Aorta (tissue), 5 donors: Measurements from ENCODE around the gene VPS26A. TPM values are rescaled to one million over a fixed set of nuclear protein-coding genes. Genes with fewer than 3 reads are reported as not detected.
"Not testable (repeated sequence)": the region's sequence is repeated elsewhere in the genome, so short reads cannot be mapped to it uniquely, and the experiment has no call there.

Experiments
- ATAC-seq: fragments of 200-7000 bp; cut with Tn5 transposase; one replicate; pipeline ENCODE4 v1.9.1; 2022; ENCODE audit warnings: moderate library complexity; ENCODE audit not compliant: low FRiP score
- DNase-seq, 2 donors: peaks; one replicate each; pipeline ENCODE4 v3.0.0-alpha.2; 2020
- H3K27ac ChIP-seq, 2 donors: one replicate each; pipeline ENCODE4 v1.5.1; 2013; ENCODE audit warnings: low read length in 2 of 2, mild to moderate bottlenecking in 2 of 2, moderate library complexity in 2 of 2, control low read depth in 1 of 2, inconsistent platforms in 1 of 2, low read depth in 1 of 2
- H3K27me3 ChIP-seq, 2 donors: one replicate each; pipeline ENCODE4 v1.6.1; 2013; ENCODE audit warnings: control low read depth in 1 of 2, low read length in 1 of 2, mild to moderate bottlenecking in 1 of 2, moderate library complexity in 1 of 2; ENCODE audit not compliant: insufficient read depth in 2 of 2, control insufficient read depth in 1 of 2
- H3K36me3 ChIP-seq, 2 donors: one replicate each; pipeline ENCODE4 v1.6.1; 2013; ENCODE audit warnings: control low read depth in 1 of 2, low read length in 1 of 2, mild to moderate bottlenecking in 1 of 2; ENCODE audit not compliant: insufficient read depth in 2 of 2, control insufficient read depth in 1 of 2
- H3K4me1 ChIP-seq, 2 donors: one replicate each; pipeline ENCODE4 v1.6.1; 2013; ENCODE audit warnings: low read length in 2 of 2, control low read depth in 1 of 2, mild to moderate bottlenecking in 1 of 2, moderate library complexity in 1 of 2; ENCODE audit not compliant: insufficient read depth in 2 of 2, control insufficient read depth in 1 of 2
- H3K4me3 ChIP-seq, 2 donors: one replicate each; pipeline ENCODE4 v1.5.1; 2013; ENCODE audit warnings: low read length in 2 of 2, control low read depth in 1 of 2, mild to moderate bottlenecking in 1 of 2
- H3K9me3 ChIP-seq: one replicate; pipeline ENCODE4 v1.6.1; 2013; ENCODE audit warnings: mild to moderate bottlenecking, low read length; ENCODE audit not compliant: control insufficient read depth
- WGBS, 2 donors: extraction: QIAGEN DNeasy Blood & Tissue Kit; methylation state at CpG; one replicate each; pipeline ENCODE4 v1.1.7; 2013; 5-methylcytosine and 5-hydroxymethylcytosine counted together
- intact Hi-C, 2 donors: fragments of 100-400 bp; cut with DNase I; formaldehyde crosslinking; loops; one replicate each; pipeline versions ENCODE4 v1.14.2 to v1.15.0; 2022
- polyA plus RNA-seq, 2 donors: library from polyadenylated mRNA; stranded (reverse); fragments of 200-250 nt; gene quantifications; one replicate each; pipeline ENCODE4 v1.2.3, GENCODE V29; 2013
- total RNA-seq, 2 donors: library from RNA; stranded (reverse); fragmentation: NEBNext Ultra II Directional; extraction: Animal tissue kit (Norgen Biotek cat#: 25700); gene quantifications; one replicate each; pipeline ENCODE4 v1.2.1, GENCODE V29; 2021
- donor health status: healthy with polysubstance abuse.
- donor health status: Bipolar disorder and iron deficiency.
- donor health status: DM: no; HTN: no; CAD: no.
- donor health status: DM: no; HTN: no; CAD: no.
- donor health status: DM: yes; HTN: yes; CAD: no.

The VPS26A gene
- total and polyA plus RNA-seq, 4 donors, result 31.9 to 49.2 (median 44.9) TPM

- no peak for ATAC-seq
- Histone ChIP-seq H3K27ac (no peak overlapping the region), H3K36me3 (no peaks in the 10 kb centered on the region), H3K27me3 (no peaks in the 10 kb centered on the region), H3K4me1 (no peaks in the 10 kb centered on the region), H3K9me3 (no peaks in the 10 kb centered on the region), H3K4me3 (no peak overlapping the region)
- intact Hi-C loops, result no loop called here
- no peak for DNase-seq
- 86 to 92% methylated on average over 1 of the region's 1 CpG for WGBS, 2 donors
Observed at GRCh38 chr10:69145329-69145728, 21.4 kb downstream of the VPS26A start.

GRCh38 chr10:69145864-69146263 is 21.9 kb downstream of the VPS26A start:
- ATAC-seq (no peak), DNase-seq (no peak)
- Histone ChIP-seq H3K4me3 (no peak overlapping the region), H3K4me1 (no peaks in the 10 kb centered on the region), H3K27ac (no peak overlapping the region), H3K27me3 (no peaks in the 10 kb centered on the region), H3K36me3 (no peaks in the 10 kb centered on the region), H3K9me3 (no peaks in the 10 kb centered on the region)
- WGBS, 2 donors, result 96 to 97% methylated on average over 8 of the region's 8 CpGs
- intact Hi-C loops, result no loop called here

GRCh38 chr10:69146759-69147158 is 22.8 kb downstream of the VPS26A start:
- Histone ChIP-seq H3K36me3 (no peaks in the 10 kb centered on the region), H3K4me3 (no peak overlapping the region), H3K27ac (no peak overlapping the region), H3K27me3 (no peaks in the 10 kb centered on the region), H3K4me1 (no peaks in the 10 kb centered on the region), H3K9me3 (no peaks in the 10 kb centered on the region)
- no peak for ATAC-seq
- WGBS, 2 donors, result 41 to 46% methylated on average over 2 of the region's 2 CpGs
- DNase-seq, result no peak
- intact Hi-C loops, result no loop called here

- Histone ChIP-seq H3K27ac (no peak overlapping the region), H3K4me3 (no peak overlapping the region), H3K4me1 (no peaks in the 10 kb centered on the region), H3K9me3 (no peaks in the 10 kb centered on the region), H3K27me3 (no peaks in the 10 kb centered on the region), H3K36me3 (no peaks in the 10 kb centered on the region)
- DNase-seq, result no peak
- 96 to 98% methylated on average over 3 of the region's 3 CpGs for WGBS, 2 donors
- ATAC-seq, result no peak
- intact Hi-C loops, result no loop called here
Observed at GRCh38 chr10:69151984-69152383, 28.0 kb downstream of the VPS26A start.

- DNase-seq (no peak), ATAC-seq (no peak)
- Histone ChIP-seq H3K27ac (no peak overlapping the region), H3K4me3 (no peak overlapping the region), H3K9me3 (no peaks in the 10 kb centered on the region), H3K4me1 (no peaks in the 10 kb centered on the region), H3K36me3 (no peaks in the 10 kb centered on the region), H3K27me3 (no peaks in the 10 kb centered on the region)
- intact Hi-C loops, result no loop called here
- WGBS, 2 donors, result 93% methylated on average over 6 of the region's 6 CpGs
Observed at GRCh38 chr10:69153227-69153626, 29.2 kb downstream of the VPS26A start.

- peaks cover 4 to 11% of the 10 kb centered on the region in 2 donors for H3K36me3 ChIP-seq
- no peaks in the 10 kb centered on the region for H3K4me1 ChIP-seq
- H3K9me3 ChIP-seq, result no peaks in the 10 kb centered on the region
- H3K27me3 ChIP-seq, result no peaks in the 10 kb centered on the region
- no peak overlapping the region for H3K27ac ChIP-seq
- DNase-seq, result no peak
- no peak overlapping the region for H3K4me3 ChIP-seq
- WGBS, 2 donors, result 93 to 95% methylated on average over 2 of the region's 2 CpGs
- no peak for ATAC-seq
- intact Hi-C loops, result no loop called here
Observed at GRCh38 chr10:69160809-69161241, 36.8 kb downstream of the VPS26A start.

GRCh38 chr10:69168493-69168892 is 44.5 kb downstream of the VPS26A start:
- WGBS, 2 donors, result 84 to 86% methylated on average over 4 of the region's 4 CpGs
- Histone ChIP-seq H3K36me3 (peaks cover 2 to 4% of the 10 kb centered on the region in 2 donors), H3K9me3 (no peaks in the 10 kb centered on the region), H3K27ac (no peak overlapping the region), H3K4me3 (no peak overlapping the region), H3K27me3 (no peaks in the 10 kb centered on the region), H3K4me1 (no peaks in the 10 kb centered on the region)
- intact Hi-C loops, result no loop called here
- DNase-seq (no peak), ATAC-seq (no peak)

- Histone ChIP-seq H3K9me3 (no peaks in the 10 kb centered on the region), H3K4me3 (no peak overlapping the region), H3K36me3 (no peaks in the 10 kb centered on the region), H3K27me3 (no peaks in the 10 kb centered on the region), H3K4me1 (no peaks in the 10 kb centered on the region), H3K27ac (no peak overlapping the region)
- 92 to 96% methylated on average over 3 of the region's 3 CpGs for WGBS, 2 donors
- intact Hi-C loops, result no loop called here
- ATAC-seq (no peak), DNase-seq (no peak)
Observed at GRCh38 chr10:69172241-69172982, 48.4 kb downstream of the VPS26A start.

- intact Hi-C loops, H3K36me3 ChIP-seq, DNase-seq, H3K27me3 ChIP-seq, H3K27ac ChIP-seq, H3K4me3 ChIP-seq, ATAC-seq, H3K4me1 ChIP-seq, H3K9me3 ChIP-seq: not testable (repeated sequence)
- WGBS, 2 donors, result 88 to 90% methylated on average over 4 of the region's 4 CpGs
Observed at GRCh38 chr10:69175326-69175725, 51.3 kb downstream of the VPS26A start.
